Neural crest cell (in vitro differentiated cells): ENCODE results near the gene CCDC57. TPM values are rescaled to one million over a fixed set of nuclear protein-coding genes. Genes with fewer than 3 reads are reported as not detected.
A peak's percentile ranks its signal among the peaks of the same experiment; 100 is the strongest.

Experiments
- DNase-seq: peaks from one replicate; pipeline ENCODE4 v3.0.0; 2021; ENCODE audit warnings: low read depth, mixed read lengths, low spot score
- H3K27ac Mint-ChIP-seq: one replicate; pipeline ENCODE4 v1.8.0; 2021; ENCODE audit warnings: mild to moderate bottlenecking, mixed read lengths; ENCODE audit not compliant: unreplicated experiment
- H3K27me3 Mint-ChIP-seq: 2 replicates; pipeline ENCODE4 v1.8.0; 2021; ENCODE audit warnings: low read depth, mild to moderate bottlenecking, mixed read lengths
- H3K36me3 Mint-ChIP-seq: 2 replicates; pipeline ENCODE4 v1.8.0; 2021; ENCODE audit warnings: low read depth, mild to moderate bottlenecking, mixed read lengths
- H3K4me1 Mint-ChIP-seq: 2 replicates; pipeline ENCODE4 v1.8.0; 2021; ENCODE audit warnings: mixed read lengths
- H3K4me3 Mint-ChIP-seq: one replicate; pipeline ENCODE4 v1.8.0; 2021; ENCODE audit warnings: mild to moderate bottlenecking, mixed read lengths
- H3K9me3 Mint-ChIP-seq: 2 replicates; pipeline ENCODE4 v1.8.0; 2021; ENCODE audit warnings: mixed read lengths
- CTCF ChIP-seq: fragments of 200-600 bp; sonication (generic); conservative IDR thresholded peaks from 2 replicates; pipeline ENCODE4 v1.5.0; 2021; ENCODE audit warnings: antibody characterized with exemption, mild to moderate bottlenecking
- total RNA-seq: library from RNA; stranded (reverse); gene quantifications from 2 replicates; pipeline ENCODE4 v1.2.1, GENCODE V29; 2021

Gene CCDC57
- total RNA-seq, 1 donor from 2014 or later: 47.5 TPM

- peaks cover 19% of the 10 kb centered on the region for H3K36me3 Mint-ChIP-seq
- H3K4me3 Mint-ChIP-seq: no peak overlapping the region
- no peaks in the 10 kb centered on the region for H3K27me3 Mint-ChIP-seq
- H3K4me1 Mint-ChIP-seq: no peaks in the 10 kb centered on the region
- H3K27ac Mint-ChIP-seq: no peak overlapping the region
- H3K9me3 Mint-ChIP-seq: no peaks in the 10 kb centered on the region
- DNase-seq: no peak
- no peak for TF ChIP-seq CTCF
Measured at GRCh38 chr17:82247182-82247823, 34.7 kb upstream of the CCDC57 start.

DNA sequence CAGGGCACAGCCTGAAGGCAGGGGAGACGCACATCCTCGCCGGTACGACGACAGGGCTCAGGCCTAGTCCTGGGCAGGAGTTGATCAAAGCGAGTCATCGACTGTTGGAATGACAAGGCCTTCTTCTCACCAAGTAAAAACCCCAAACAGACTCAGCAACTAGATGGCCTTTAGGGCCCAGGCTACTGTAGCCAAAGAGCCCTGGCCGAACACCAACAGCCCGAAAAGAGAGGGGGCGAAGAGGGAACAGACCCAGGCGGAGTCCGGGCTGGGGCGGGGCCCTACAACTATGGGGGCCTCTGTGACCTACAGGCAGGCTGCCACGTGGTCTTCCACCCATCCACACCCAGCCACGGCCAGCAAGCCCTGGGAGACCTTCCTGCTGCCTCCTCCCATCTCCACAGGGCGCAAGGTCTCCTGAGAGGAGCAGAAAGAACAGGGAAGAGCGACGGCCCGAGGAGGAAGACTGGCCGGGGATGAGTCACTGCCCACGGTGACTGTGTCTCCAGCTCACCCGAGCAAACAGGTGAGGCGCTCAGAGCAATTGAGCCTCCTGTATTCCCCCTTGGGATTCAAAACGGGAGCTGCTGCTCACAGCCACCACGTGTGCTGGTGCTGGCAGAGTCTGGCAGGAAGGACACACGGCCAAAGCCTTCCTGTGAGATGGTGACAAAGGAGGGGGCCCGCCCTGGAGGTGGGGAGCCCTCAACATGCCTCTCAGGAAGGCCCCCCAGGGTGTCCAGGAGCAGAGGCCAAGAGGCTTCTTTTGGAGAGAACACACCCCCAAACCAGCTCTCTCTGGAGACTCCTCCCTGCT, 33.9 kb upstream of the CCDC57 start:
- no peaks in the 10 kb centered on the region for H3K9me3 Mint-ChIP-seq
- no peak overlapping the region for H3K27ac Mint-ChIP-seq
- no peaks in the 10 kb centered on the region for H3K27me3 Mint-ChIP-seq
- no peak for TF ChIP-seq CTCF
- peaks cover 15% of the 10 kb centered on the region for H3K36me3 Mint-ChIP-seq
- no peak for DNase-seq
- no peak overlapping the region for H3K4me3 Mint-ChIP-seq
- no peaks in the 10 kb centered on the region for H3K4me1 Mint-ChIP-seq

DNA sequence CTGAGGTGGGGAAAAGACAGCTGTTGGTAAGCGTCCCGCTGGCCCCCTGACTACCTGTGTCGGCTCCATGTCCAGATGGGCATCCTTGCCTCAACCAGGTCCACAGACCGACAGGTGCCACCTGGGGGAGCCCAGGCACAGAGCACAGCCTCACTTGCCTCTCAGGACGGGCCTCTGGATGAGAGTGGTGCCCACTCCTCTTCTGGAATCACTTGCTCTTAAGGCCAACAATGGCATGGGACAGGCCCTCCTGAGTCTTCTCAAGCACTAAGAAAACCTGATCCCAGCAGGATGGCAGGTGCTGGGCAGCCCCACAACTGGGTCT, 33.4 kb upstream of the CCDC57 start:
- Mint-ChIP-seq H3K9me3 (no peaks in the 10 kb centered on the region), H3K27me3 (no peaks in the 10 kb centered on the region), H3K36me3 (peaks cover 9% of the 10 kb centered on the region), H3K4me1 (no peaks in the 10 kb centered on the region), H3K27ac (no peak overlapping the region), H3K4me3 (no peak overlapping the region)
- TF ChIP-seq CTCF: no peak
- no peak for DNase-seq

GRCh38 chr17:82245134-82246039, 32.7 kb upstream of the CCDC57 start:
- Mint-ChIP-seq H3K9me3 (no peaks in the 10 kb centered on the region), H3K4me3 (no peak overlapping the region), H3K36me3 (peaks cover 8% of the 10 kb centered on the region), H3K27ac (no peak overlapping the region), H3K27me3 (no peaks in the 10 kb centered on the region), H3K4me1 (no peaks in the 10 kb centered on the region)
- TF ChIP-seq CTCF: no peak
- DNase-seq: no peak

- DNase-seq: no peak
- Mint-ChIP-seq H3K4me1 (no peaks in the 10 kb centered on the region), H3K27ac (no peak overlapping the region), H3K9me3 (no peaks in the 10 kb centered on the region), H3K4me3 (peak overlapping the region; percentile 44), H3K36me3 (peaks cover 8% of the 10 kb centered on the region), H3K27me3 (no peaks in the 10 kb centered on the region)
- TF ChIP-seq CTCF: peak; percentile 66
Measured at GRCh38 chr17:82244413-82245133, 31.9 kb upstream of the CCDC57 start.
